ENCODE results near the gene HOXC13.

GRCh38 chr12:53937099-53937498, 1.5 kb upstream of the HOXC13 start:
- TF ChIP-seq REST (IDR thresholded peaks at IDR 0.05; ENCODE audit: insufficient read depth in 1 of 2, low read depth in 2 of 2, low read length in 1 of 2) (no peak), SIN3A (IDR thresholded peaks at IDR 0.05; ENCODE audit: borderline replicate concordance, insufficient read depth, low read depth, low read length) (no peak)

Measured in Panc1 (cell line).